SK-N-MC (cell line): ENCODE measurements around the gene DHX16.
"Not testable (repeated sequence)": the region's sequence is repeated elsewhere in the genome, so short reads cannot be mapped to it uniquely, and the experiment has no call there.

Experiments used
- EZH2 ChIP-seq: fragments of 200-600 bp; sonication (generic); IDR thresholded peaks from one replicate; pipeline ENCODE4 v1.6.1; 2017; ENCODE audit warnings: antibody characterized with exemption
- POLR2AphosphoS5 ChIP-seq: IDR thresholded peaks from 2 replicates; pipeline ENCODE4 v1.6.1; 2012; ENCODE audit warnings: mild to moderate bottlenecking, low read depth, low read length, borderline replicate concordance

DNA sequence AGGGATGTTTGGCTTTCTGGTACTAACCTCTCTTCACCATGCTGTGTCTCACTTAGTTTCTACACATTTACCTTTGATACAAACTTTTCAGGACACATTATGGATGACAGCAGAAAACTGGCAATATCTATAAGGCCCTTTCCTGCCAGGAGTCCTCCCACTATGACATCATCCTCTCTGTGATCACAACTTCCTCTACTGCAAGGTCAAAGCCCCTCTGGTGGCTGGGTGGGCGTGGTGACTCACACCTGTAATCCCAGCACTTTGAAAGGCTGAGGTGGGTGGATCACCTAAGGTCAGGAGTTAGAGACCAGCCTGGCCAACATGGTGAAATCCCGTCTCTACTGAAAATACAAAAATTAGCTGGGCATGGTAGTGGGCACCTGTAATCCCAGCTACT lies 6.5 kb downstream of the DHX16 start:
- not testable (repeated sequence) for TF ChIP-seq POLR2AphosphoS5, EZH2
